GM19324 (cell line): Measurements from ENCODE around the gene CCDC87.
"Not testable (repeated sequence)": the region's sequence is repeated elsewhere in the genome, so short reads cannot be mapped to it uniquely, and the experiment has no call there.

Experiments
- ATAC-seq: cut with Tn5 transposase; IDR thresholded peaks from one replicate; pipeline ENCODE4 v1.9.1; 2021; ENCODE audit warnings: mild to moderate bottlenecking, moderate library complexity; ENCODE audit not compliant: unreplicated experiment, low FRiP score

The CCDC87 gene, protein sequence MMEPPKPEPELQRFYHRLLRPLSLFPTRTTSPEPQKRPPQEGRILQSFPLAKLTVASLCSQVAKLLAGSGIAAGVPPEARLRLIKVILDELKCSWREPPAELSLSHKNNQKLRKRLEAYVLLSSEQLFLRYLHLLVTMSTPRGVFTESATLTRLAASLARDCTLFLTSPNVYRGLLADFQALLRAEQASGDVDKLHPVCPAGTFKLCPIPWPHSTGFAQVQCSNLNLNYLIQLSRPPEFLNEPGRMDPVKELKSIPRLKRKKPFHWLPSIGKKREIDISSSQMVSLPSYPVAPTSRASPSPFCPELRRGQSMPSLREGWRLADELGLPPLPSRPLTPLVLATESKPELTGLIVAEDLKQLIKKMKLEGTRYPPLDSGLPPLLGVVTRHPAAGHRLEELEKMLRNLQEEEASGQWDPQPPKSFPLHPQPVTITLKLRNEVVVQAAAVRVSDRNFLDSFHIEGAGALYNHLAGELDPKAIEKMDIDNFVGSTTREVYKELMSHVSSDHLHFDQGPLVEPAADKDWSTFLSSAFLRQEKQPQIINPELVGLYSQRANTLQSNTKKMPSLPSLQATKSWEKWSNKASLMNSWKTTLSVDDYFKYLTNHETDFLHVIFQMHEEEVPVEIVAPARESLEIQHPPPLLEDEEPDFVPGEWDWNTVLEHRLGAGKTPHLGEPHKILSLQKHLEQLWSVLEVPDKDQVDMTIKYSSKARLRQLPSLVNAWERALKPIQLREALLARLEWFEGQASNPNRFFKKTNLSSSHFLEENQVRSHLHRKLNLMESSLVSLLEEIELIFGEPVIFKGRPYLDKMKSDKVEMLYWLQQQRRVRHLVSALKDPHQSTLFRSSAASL

DNA sequence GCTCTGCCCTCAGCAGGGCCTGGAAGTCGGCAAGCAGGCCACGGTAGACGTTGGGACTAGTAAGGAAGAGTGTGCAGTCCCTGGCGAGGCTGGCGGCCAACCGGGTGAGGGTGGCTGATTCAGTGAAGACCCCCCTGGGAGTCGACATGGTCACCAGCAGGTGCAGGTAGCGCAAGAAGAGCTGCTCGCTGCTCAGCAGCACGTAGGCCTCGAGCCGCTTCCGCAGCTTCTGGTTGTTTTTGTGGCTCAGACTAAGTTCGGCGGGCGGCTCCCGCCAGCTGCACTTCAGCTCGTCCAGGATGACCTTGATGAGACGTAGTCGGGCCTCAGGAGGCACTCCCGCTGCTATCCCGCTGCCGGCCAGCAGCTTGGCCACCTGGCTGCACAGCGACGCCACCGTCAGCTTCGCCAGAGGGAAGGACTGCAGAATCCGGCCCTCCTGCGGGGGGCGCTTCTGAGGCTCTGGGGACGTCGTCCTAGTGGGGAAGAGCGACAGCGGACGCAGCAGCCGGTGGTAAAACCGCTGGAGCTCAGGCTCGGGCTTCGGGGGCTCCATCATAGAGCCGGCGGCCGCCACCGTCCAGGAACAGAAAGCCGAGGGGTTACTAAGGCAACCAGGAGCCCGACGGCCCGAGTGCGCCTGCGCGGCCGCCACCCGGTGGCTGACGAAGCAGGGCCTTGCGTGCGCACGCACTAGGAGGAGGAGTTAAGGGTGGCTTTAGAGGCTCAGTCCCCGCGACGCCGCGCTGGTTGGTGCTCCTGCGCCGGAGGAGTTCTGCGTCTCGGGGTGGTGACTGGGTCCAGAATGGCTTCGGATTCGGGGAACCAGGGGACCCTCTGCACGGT is at the start of gene CCDC87, which contains the start of gene CCS:
CCDC87 (minus strand) TSS at position 607 of the 846 bp plus-strand sequence; CDS start at position 559, 48 bp downstream.
CCS (plus strand) TSS at position 729 of the 846 bp plus-strand sequence; CDS start at position 806, 77 bp downstream.
- ATAC-seq = peak; percentile 96

DNA sequence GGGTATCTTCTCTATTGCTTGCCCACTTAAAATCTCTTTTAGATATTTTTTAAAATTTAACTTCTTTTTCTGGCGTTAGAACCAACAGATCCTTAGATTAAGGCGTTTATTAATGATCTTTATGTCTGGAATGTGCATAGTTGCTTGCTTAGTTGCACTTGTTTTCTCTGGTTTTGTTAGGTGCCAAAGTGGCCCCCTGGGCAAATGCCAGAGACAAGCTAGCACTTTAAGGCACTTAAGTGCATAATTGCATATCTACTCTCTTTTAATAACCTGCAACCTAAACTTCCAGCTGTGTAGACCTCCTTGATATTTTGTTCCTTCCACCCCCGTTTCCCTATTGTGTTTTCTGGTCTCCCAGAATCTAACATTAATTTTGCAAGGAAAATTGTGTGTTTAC is 49.0 kb upstream of the CCDC87 start:
- ATAC-seq = no peak

DNA sequence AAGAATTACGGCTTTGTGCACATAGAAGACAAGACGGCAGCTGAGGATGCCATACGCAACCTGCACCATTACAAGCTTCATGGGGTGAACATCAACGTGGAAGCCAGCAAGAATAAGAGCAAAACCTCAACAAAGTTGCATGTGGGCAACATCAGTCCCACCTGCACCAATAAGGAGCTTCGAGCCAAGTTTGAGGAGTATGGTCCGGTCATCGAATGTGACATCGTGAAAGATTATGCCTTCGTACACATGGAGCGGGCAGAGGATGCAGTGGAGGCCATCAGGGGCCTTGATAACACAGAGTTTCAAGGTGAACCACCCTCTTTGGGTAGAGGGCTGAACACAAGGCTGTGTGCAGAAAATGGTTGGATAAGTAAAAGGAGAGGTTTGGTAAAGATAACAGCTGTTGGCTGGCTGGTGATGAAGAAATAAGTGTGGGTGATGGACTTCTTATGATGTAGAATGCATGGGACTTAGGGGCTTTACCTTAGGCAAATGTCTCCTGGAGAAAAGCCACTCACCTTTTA is 47.0 kb upstream of the CCDC87 start:
- ATAC-seq = not testable (repeated sequence)

DNA sequence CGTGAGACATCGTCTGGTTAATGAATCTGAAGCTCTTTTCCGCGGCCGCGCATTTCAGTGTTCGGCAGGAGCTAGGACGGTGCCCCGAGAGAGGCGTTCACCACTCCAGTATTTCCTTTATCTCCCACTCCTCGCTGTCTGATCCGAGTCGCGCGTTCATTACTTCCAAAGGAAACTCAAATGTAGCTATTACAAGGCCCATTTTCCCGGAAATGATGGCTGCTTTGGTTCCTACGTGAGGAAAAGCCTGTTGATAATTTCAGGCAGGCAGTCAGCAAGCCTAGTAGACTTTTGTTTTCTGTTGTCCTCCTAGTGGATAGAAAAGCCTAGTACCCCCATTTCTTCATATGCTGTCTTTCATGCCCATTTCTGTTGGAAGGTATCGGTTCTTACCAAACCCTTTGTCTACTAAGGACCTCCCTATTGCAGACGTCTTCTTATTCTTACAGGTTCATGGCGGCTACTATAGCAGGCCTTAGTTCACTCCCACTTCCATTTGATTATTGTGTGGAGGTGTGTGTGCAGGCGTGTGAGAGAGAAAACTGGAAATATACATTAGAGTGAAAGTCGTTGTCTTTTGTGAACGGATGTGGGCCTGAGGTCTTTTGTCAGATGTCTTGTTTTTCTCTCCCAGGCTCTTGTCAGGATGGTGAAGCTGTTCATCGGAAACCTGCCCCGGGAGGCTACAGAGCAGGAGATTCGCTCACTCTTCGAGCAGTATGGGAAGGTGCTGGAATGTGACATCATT is 46.4 kb upstream of the CCDC87 start:
- ATAC-seq = no peak

DNA sequence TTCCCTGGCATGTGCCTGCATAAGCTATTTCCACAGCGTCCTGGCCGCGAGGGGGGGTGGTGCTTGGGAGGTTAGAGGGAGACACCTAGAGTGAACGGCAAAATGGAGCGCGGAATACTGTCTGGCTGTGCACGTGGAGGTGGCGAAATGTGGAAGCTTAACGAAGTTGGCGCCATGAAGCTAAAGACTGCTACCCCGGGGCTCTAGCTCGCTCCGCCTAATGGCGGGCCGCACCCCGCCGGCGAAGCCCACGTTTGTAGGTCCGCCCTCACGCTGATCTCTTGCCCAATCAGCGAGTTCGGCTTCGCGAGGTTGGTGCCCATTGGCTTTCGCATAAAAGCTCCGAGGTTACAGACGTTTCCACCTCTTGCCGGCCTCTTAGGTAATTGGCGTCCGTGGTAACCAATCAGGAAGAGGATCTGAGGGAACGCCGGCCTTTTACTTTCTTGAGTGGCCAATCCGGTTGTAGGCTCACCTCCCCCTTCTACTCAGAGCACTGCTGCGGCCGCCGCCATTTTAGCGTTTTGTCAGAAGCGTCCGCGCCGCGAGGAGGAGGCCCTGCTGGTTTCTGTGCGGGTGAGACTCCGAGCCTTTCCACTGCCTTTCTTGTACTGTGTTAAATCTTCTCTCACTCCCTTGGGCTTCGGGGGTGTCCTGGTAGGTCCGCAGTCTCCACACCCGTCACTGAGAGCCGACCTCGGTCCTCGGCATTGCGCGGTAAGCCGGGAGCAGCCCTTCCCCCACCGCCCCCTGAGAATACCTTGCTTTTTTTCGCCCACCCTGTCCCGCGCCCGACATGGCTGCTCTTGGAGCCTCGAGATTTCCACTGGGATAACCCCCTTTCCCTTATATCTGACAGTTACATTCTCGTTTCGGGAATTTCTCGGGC is 45.6 kb upstream of the CCDC87 start, which contains the start of gene RBM4:
RBM4 (plus strand) TSS at position 527 of the 889 bp plus-strand sequence. CDS start 1,009 bp downstream, outside the sequence.
- peak; percentile 97 for ATAC-seq

DNA sequence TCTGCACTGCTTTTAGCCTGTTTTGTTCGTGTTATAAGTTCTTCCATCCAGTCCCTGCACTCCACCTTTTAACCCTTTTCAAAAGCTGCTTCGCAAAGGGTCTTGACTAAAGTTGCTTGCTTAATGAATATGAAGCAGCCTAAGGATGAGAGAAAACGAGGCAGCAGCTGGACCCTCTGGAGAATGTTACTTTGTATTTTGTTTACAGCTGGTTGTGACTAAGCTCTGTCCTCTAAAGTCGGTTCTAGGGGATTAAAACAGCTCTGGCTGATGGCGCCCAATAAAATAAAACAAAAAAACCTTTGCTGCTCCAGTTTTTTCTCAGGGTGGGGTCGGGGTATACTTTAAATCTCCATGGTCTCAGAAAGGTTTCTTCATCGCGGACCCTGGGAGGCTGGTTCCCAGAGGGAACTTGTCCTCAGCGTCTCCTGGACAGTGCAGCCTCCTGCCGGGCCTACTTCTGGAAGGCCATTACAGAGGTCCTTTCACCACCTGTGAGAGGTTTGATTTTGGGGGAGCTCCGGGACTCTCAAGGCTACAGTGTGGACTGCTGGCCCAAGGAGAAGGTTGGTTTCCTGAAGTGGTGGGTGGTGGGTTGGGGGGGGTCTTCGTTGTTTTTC is 44.8 kb upstream of the CCDC87 start:
- ATAC-seq = no peak

DNA sequence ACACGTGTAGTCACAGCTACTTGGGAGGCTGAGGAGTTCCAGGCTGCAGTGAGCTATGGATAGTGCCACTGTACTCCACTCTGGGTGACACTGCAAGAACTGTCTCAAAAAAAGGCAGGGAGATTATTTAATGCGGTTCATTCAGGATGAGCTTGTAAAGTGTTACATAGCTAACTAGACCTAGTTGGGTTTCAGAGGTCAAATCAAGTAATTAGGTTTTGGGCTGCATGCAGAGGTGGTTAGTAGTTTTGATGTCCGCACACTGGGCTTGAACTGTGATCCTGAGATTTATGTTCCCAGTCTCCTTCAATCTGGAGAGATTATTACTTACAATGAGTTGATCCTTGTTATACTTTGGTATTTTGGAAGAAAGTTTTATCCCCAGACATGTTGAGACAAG is 43.5 kb upstream of the CCDC87 start:
- no peak for ATAC-seq

DNA sequence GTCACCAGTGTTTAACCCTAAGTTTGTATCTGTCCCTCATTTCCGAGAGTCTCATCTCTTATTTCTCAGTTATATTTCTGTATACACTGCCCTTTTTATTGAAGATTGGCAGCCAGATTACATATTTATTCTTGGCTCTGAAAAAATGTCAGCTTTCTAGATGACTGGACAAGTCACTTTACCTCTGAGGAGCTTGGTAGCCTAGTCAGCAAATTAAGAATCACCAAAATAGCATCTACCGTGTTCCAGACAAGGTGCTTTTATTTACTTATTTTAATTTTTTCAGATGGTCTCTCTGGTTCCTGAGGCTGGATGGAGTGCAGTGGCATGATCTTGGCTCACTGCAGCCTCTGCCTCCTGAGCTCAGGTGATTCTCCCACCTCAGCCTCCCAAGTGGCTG is 40.1 kb upstream of the CCDC87 start:
- no peak for ATAC-seq

DNA sequence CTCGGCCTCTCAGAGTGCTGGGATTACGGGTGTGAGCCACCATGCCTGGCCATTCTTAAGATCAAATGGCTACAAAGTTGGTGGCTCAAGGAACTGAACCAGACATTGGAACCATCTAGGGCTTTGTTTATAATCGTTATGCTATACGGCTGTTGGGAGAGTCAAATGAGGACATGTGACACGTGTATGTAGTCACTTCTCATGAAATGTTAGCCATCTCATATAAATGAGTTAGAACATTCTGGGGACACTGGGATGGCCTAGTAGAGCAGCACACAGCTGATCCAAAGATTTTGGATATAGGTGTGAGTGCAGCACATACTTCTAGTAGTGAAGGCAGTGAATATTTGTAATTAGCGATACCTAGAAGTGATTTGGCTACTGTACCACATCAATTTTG is 39.0 kb upstream of the CCDC87 start:
- no peak for ATAC-seq

DNA sequence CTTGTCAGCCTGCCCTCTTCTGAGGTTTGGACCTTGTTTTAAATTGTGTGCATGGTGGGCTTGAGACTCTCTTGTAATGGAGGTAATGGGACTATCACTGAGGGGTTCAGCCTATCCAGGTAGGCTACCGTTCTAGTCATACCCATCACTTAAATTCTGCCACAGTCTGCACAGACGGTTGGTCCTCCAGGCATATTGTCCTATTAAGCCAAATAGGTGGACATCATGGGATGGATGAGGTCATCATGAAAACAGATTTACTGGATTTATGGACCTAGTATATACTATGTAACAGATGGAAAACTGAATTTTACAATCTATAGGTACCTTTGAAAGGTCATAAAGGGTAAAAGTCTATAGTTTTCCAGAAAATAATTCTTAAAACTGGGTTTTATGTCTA is 36.5 kb upstream of the CCDC87 start:
- ATAC-seq = no peak

DNA sequence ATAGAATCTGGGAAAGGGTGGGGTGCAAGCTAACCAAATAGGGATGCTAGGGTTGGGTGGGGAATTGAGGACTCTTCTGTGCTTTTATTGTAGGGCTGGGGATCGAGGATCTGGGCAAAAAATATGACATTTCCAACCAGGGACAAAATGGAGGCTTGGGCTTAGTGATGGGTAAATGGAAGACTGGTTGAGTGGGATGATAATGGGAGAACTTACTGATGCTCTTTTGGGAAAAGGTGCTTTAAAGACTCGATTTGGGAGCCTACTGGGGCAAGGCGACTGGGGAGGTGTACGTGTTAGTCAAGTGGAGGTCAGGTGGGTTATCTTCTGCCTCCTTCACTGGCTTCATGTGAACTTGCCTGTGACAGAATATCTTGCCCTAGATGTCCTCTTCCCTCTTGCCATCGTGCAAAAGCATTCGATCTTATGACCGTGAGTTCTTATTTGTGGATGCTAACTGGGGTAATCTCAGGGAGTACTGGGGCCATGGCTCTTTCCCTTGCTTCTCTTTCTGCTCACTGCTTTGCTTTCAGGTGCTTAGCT is 35.3 kb upstream of the CCDC87 start:
- ATAC-seq = no peak

DNA sequence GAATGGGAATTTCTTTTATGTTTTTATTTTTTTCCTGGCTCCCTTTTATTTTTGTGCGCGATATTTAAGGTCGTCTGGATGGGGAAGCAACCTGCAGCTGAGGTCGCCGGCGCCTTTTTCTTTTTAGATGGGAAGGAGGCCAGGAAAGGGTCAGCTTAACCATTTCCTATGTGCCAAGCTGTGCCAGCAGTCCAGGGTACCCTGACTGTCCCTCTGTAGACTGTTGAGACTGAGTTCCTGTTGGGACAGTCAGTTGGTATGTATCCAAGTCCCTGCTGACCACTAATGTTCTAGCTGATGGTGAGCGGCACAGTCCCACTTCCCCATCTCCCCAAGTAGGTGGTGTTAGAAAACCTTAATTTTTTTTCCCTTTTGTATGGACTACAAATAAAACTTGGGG is 34.1 kb upstream of the CCDC87 start:
- ATAC-seq = no peak

DNA sequence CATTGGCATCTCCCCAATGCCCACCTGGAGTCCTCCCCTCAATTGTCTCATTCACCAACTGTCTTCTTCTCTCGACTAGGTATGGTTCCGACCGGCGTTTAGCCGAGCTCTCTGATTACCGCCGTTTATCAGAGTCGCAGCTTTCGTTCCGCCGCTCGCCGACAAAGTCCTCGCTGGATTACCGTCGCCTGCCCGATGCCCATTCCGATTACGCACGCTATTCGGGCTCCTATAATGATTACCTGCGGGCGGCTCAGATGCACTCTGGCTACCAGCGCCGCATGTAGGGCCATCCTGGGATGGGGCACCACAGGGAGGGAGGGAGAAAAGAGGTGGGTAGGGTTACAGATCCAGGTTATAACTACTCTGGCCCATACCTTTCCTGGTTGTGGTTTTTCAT is 33.5 kb upstream of the CCDC87 start:
- ATAC-seq = no peak

DNA sequence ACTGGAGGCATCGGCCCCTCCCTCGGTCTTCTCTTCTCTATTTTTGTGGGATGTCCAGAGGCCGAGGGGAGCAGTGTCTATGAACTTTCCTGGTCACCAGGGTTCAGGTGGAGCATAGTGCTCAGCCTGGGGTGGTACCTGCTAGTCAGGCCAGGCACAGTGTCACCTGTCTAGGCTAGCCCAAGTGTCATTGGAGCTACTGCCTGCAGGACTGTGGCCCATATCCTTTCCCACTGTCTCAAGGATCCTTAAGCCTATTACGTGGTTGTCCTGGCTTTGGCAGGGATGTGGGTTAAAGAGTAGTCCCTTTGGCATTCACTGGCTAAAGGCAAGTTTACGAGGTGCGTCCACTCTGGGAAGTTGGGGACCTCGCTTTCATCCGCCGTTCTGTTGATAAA is 32.9 kb upstream of the CCDC87 start:
- ATAC-seq = no peak

DNA sequence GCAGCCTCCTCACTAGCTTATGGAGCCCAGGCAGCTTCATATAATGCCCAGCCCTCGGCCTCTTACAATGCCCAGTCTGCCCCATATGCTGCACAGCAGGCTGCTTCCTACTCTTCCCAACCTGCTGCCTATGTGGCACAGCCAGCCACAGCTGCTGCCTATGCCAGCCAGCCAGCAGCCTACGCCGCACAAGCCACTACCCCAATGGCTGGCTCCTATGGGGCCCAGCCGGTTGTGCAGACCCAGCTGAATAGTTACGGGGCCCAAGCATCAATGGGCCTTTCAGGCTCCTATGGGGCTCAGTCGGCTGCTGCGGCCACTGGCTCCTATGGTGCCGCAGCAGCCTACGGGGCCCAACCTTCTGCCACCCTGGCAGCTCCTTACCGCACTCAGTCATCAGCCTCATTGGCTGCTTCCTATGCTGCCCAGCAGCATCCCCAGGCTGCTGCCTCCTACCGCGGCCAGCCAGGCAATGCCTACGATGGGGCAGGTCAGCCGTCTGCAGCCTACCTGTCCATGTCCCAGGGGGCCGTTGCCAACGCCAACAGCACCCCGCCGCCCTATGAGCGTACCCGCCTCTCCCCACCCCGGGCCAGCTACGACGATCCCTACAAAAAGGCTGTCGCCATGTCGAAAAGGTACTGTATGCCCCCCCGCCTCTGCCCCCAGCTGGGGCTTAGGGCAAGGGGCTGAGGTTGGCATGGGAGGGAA is 32.3 kb upstream of the CCDC87 start:
- ATAC-seq = no peak

DNA sequence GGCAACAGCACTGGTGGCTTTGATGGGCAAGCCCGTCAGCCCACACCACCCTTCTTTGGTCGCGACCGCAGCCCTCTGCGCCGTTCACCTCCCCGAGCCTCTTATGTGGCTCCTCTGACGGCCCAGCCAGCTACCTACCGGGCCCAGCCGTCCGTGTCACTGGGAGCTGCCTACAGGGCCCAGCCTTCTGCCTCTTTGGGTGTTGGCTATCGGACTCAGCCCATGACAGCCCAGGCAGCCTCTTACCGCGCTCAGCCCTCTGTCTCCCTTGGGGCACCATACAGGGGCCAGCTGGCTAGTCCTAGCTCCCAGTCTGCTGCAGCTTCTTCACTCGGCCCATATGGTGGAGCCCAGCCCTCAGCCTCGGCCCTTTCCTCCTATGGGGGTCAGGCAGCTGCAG is 31.6 kb upstream of the CCDC87 start:
- ATAC-seq = no peak

DNA sequence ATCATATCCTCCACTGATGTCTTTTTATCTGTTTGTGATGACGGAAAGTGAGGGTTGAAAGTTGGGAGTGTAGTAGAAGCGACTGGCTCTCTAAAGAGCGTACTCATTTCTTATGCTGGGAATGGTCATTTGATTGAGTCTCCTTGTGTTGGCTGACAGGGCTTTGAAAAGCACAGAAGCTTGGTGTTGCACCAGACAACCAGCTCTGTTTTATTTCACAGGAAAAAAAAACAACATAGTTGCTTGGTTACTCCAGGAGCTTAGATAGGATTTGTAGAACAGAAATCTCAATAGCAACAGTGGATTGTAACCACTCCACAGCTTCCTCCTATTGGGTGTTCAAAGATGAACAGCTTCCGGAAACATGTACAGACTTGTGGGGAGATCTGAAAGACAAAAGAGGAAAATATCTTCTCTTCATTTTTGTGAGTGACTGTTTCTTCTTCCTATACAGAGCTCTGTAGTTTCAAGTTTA is 26.3 kb upstream of the CCDC87 start:
- ATAC-seq = no peak
